Tibial nerve (tissue), 4 donors: ENCODE results near the gene UXS1.

Source experiments
- CTCF ChIP-seq, 5 experiments: fragments of 200-600 bp in 3 of 5; fragments of 450-650 bp in 2 of 5; sonication (generic) in 3 of 5; IDR thresholded peaks; one replicate each; pipeline ENCODE4 v1.5.1; 2016 to 2019; ENCODE audit warnings: antibody characterized with exemption in 5 of 5, mild to moderate bottlenecking in 3 of 5, moderate library complexity in 2 of 5
- EP300 ChIP-seq, 2 donors: sonication (generic); formaldehyde crosslinking; IDR thresholded peaks; one replicate each; pipeline ENCODE4 v1.6.1; 2017; ENCODE audit warnings: antibody characterized with exemption in 2 of 2, mild to moderate bottlenecking in 1 of 2
- POLR2A ChIP-seq, 2 donors: fragments of 450-650 bp; IDR thresholded peaks; one replicate each; pipeline ENCODE4 v1.6.1; 2017; ENCODE audit warnings: antibody characterized with exemption in 2 of 2, mild to moderate bottlenecking in 2 of 2, moderate library complexity in 2 of 2

GRCh38 chr2:106219813-106220212, 25.7 kb upstream of the UXS1 start:
- TF ChIP-seq CTCF (IDR thresholded peaks at IDR 0.05) (no peak), POLR2A (IDR thresholded peaks at IDR 0.05) (no peak), EP300 (IDR thresholded peaks at IDR 0.05) (no peak)
